ENCODE results near the gene KCNJ8.
"Not testable (repeated sequence)": the region's sequence is repeated elsewhere in the genome, so short reads cannot be mapped to it uniquely, and the experiment has no call there.

The KCNJ8 gene

DNA sequence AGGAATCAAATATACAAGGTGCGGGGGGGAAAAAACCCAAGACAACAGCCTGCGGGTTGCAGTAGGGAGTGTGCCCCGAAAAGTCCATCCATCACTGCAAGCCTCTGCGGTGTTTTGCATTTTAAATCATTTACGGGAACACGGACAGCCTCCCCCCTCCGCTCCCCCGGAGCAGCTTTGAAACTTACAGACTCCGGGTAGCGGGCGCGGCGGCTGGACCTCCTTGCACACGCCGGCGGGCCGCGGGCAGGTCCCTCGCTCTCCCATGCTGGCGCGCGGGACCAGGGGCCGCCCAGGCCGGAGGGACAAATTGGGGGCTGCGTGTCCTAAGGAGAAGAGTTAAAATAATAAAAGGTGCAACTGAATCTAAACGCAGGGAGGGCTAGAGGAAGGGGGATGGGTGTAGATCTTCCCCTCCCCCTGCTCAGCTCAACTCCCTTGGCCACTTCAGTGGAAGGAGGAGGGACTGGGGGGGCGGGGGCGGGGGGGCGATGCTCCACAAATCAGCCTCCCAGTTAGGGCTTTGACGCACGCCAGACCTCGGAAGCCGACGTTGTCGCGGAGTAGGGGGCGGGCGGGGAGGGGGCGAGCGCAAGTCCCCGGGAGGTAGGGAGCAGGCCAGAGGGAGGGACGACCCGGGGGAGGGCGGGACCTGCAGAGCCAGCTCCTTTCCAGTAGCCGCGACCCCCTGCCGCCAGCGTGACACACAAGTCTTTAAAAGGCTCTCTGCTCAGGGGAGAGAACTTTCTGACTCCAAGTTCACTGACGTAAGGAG is at the start of gene KCNJ8:
KCNJ8 (minus strand) TSS at position 349 of the 775 bp plus-strand sequence. CDS start 1,090 bp downstream, outside the sequence.
- peak; percentile 35 for DNase-seq (ENCODE audit: low spot score)

DNA sequence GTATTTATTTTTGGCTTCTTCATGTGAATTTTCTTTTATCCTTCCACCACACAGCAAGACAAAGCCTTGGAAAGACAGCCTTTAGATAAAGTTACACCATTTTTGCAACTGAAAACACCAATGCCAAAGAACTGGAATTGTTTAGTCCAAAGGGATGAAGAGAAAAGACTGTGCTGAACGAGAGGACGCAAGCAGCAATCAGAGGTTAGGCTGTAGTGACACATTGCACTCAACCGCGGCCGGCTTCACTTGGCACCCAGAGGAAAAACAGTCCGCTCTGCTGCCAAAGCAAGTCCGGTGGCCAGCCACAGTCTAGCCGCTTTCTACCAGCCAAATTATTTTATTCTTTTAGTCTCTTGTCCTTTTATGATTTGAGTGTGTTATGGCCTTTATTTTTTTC is 49.1 kb upstream of the KCNJ8 start:
- DNase-seq (ENCODE audit: low spot score), result peak; percentile 67

DNA sequence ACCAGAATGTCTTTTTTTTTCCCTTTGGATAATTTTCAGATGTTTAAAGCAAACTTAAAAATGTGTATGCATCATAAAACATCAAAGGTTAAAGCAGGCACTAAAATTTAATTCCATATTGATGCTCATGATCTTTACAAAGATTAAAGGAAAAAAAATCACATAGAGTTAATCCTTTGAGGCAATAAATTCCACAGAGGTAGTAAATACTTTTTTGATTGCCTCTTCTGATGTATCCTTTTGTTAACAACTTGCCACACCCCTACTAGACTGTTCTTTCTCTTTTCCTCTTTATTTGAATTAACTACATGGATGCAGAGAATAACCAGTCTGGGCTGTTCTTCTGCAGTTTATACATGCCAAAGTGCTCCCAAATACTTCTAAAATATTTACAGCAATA is 45.2 kb upstream of the KCNJ8 start:
- DNase-seq (ENCODE audit: low spot score), result no peak

DNA sequence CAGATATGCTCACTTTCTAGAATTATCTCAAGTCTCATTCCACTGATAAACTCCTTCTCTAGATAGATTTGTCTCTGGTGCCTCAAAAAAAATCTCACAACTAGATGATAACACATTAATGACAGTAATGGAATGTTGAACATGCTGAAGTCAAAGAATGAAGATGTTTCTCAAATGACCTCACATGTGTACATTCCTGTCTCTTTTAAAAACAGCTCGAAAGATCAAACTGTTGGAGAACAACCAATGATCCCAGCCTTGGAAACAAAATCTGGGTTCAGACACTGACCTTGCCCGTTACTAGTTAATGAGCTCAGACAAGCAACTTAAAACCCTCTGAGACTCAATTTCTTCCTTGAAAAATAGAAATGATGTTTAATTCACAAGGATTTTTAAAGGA is 44.7 kb upstream of the KCNJ8 start:
- peak; percentile 60 for DNase-seq (ENCODE audit: low spot score)

DNA sequence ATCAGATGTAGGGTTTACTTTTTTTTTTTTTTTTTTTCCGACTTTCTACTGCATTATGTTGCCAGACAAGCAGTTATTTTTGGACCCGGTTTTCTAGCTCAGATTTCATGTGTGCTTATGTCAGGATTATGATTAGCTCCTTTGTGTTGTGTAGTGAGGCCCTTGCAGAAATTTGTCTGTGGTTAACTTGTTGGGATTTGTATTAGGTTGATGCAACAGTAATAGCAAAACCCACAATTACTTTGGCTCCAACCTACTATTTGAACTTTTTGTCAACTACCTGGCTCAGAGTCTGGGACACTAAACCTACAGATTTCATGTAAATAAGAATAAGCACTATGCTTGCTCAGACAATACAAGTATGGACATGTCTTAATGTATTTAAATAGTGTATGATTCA is 44.1 kb upstream of the KCNJ8 start:
- no peak for DNase-seq (ENCODE audit: low spot score)

DNA sequence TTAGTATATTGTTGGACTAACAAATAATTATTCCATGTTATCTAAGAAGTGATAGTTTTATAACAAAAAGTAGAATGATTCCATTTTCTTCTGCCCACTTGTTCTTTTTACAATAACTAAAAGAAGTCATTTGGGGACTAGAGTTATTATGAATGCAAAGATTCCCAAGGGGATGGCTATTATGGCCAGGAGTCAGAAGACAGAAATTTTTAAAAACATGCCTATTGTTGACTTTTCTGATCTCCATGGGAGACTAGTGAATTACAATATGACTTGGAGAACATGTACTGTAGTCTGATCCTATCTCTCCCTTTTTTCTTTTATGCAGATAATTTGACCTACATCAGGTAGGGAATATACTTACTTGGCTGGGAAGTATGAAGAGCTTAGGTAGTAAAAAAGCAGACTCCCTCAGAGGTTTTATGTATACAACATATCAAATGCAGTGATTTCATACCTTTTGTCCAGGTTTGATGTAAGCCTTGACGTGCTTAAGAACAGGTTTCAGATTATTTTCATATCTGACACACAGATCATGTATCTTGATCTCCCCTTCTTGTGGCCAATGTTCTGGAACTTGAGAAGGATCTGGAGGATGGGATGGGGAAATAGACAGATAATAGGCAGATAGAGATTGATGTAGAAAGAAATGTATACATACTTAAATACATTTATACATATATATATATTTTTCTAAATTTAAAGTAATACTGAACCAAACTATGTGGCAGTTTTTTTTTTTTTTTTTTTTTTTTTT is 41.0 kb upstream of the KCNJ8 start:
- DNase-seq (ENCODE audit: low spot score), result no peak

DNA sequence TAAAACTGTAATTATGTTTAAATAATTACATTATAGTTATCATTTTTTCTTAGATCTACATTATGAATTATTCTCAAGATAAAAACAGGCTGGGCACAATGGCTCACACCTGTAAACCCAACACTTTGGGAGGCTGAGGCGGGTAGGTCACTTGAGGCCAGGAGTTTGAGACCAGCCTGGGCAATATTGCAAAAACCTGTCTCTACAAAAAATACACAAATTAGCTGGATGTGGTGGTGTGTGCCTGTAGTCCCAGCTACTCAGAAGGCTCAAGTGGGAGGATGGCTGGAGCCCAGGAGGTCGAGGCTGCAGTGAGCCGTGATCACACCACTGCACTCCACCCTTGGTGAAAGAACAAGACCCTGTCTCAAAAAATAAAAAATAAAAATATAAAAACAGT is 40.3 kb upstream of the KCNJ8 start:
- no peak for DNase-seq (ENCODE audit: low spot score)

DNA sequence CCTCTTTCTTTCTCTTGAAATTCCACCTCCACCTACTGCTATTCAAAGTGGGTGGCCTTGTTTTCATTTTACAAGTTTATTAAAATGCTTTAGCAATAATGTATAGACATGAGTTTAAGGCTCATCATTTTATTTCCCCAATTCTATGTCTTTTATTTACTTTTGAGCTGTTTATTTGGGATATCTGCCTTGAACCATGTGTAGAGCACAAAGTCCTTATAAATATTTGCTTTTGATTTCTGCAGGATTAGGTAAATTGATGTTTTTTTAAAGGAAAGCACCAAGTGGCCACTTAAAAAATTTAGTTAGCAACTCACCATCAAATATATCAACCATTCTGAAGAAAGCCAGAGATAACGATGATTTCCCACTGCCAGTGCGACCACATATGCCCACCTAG is 39.8 kb upstream of the KCNJ8 start:
- no peak for DNase-seq (ENCODE audit: low spot score)

DNA sequence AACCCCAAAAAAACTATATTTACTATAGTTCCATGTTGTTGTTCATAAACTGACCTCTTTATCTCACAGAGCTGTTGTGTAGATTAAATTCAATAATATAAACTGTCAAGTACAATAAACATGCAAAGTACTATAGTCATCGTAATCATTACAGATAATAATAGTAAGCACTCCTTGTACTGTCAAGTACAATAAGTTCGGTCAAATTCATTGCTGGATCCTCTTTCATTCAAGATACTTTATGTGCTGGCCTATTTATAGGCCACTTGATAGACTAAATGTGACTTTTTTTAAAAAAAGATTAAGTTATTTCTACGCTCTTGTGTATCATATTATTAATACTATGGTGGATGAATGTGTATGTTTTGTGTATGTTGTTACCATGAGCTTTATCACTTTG is 39.2 kb upstream of the KCNJ8 start:
- DNase-seq (ENCODE audit: low spot score), result no peak

DNA sequence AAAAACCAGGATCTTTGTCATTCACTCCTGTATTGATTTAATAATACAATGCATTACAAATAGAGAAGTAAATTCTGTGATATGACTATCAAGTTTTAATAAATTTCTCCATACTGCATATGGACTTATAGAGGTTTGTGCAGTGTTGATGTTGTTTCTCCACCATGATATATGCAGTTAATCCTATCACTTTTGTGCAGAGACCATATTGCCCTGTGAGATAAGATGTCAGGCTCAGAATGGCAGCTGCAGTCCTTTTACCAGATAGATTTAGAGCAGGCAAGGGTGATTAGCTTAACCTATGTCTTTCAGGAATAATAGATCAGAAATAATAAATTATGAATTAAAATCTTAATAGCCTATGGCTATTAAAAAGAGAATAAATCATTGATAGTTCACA is 38.6 kb upstream of the KCNJ8 start:
- DNase-seq (ENCODE audit: low spot score), result no peak

DNA sequence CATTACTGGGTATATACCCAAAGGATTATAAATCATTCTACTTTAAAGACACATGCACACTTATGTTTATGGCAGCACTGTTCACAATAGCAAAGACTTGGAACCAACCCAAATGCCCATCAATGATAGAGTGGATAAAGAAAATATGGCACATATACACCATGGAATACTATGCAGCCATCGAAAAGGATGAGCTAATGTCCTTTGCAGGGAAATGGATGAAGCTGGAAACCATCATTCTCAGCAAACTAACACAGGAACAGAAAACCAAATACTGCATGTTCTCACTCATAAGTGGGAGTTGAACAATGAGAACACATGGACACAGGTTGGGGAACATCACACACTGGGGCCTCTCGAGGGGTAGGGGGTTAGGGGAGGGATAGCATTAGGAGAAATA is 37.8 kb upstream of the KCNJ8 start:
- DNase-seq (ENCODE audit: low spot score), result not testable (repeated sequence)

DNA sequence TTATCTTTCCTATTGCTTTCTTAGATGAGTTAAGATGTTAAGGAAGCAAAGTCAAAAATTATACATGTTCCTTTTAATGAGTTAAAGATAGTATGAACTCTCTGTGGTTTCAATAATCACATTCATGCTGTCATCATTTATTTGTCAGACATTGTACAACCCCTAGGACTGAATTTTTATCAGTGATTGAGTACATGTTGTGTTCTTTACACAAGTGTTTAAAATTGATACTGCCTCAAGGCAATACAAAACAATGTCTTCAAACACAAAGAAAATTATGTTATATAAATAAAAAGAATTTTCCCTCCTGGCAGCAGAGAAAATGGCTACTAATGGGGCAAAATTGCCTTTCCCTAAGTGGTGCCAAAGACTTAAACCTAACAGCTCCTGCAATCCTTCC is 34.6 kb upstream of the KCNJ8 start:
- DNase-seq (ENCODE audit: low spot score), result no peak

DNA sequence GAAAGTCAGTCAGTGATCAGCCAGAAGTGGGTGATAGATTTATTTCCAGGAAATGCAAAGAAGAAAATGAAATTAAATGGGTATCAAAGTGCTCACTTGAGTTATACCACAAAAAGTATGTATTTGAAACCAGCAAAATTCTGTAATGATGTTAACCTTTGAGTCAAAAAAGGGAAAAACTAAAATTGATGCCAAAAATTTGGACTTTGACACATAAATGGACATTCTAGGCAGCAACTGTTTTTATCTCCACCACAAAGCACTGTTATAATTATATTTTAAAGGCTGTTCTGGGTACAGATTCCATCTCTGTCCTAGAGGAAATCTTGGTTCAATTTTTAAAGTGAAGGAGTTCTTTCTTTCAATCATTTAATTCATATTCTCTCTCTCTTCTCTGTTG is 31.7 kb upstream of the KCNJ8 start:
- DNase-seq (ENCODE audit: low spot score), result no peak

DNA sequence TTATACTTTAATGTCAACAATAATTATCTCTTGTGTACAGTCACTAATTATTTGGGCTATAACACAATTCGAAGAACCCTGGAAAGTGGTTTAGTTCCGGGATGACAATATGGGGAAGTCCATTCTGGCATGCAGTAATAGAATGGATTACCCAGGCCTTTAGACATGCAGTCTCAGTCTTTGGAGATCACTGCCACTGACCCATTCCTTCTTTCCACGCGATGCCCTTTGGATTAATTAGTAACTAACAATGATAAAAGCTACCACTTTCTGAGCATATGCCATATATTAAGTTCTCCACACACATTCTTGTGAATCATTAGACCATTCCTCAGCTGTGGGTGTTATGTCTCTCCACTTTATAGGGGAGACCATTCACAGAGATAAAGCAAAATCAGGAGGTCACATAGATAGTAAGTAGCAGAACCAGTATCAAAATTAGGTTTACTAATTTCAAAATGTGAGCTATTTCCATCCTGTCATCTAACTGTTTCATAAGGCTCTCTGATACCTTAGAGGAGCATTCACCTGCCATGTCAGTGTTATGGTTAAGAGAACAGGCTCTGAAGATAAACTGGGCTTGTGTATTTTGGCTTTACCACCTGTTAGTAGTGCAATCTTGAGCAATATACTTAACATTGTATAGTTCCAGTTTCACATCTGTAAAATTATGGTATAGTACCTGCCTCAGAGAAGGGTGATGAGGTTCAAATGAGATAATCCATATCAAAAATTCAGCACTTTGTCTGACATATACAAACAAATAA is 27.2 kb upstream of the KCNJ8 start:
- peak; percentile 88 for DNase-seq (ENCODE audit: low spot score)

DNA sequence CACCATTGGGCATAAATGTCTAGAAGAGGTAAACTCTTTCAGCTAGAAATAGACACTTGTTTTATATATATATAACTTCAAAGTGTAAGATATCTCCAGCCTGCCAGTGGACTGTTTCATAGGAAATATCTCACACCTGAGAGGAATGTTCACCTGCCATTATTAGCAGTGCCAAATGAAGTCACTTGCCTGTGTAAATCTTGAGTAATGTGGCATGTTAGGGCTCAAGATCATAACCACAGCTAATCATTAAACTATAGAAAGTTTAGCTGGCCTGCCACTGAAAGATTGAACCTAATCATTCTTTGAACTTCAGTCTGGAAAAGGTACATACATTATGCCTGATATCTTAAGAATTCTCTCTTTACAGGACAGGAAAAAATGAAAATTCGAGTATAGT is 25.5 kb upstream of the KCNJ8 start:
- peak; percentile 70 for DNase-seq (ENCODE audit: low spot score)

DNA sequence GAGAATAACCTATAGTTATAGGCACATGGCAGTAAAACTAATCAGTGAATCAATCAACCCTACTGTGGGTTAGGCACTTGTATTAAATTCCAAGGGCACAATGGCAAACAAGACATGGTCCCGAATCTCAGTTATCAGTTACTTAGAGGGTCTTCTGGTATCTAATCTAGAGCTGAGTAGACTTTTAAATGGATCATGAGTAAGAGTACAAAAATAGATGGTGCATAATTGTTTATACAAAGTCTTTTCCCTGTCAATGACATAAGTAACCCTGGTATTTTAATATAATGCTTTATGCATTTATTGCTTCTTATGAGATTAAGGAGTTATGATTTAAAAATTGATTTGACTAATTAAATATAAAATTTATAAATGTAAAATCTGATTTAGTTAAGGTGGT is 23.0 kb upstream of the KCNJ8 start:
- DNase-seq (ENCODE audit: low spot score), result no peak

DNA sequence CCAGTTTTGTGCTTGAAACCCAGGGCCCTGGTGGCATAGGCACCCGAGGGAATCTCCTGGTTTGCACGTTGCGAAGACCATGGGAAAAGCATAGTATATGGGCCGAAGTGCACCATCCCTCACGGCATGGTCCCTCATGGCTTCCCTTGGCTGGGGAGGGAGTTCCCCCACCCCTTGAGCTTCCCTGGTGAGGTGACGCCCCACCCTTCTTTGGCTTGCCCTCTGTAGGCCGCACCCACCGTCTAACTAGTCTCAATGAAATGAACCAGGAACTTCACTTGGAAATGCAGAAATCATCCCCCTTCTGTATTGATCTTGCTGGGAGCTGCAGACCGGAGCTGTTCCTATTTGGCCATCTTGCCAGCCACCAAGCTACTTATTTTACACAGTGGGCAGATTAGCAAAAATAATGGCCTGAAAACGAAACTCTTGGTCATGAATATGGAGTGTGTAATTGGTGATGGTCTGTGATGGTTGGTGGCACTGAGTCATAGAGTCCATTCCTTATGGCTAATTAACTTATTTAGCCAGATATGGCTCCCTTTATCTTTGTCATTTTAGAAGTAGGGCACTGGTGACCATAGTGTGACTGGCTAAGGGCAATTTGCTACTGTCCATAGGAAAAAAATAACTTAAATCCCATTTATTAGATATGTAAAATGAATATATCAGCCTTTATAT is 21.3 kb upstream of the KCNJ8 start:
- DNase-seq (ENCODE audit: low spot score), result no peak

DNA sequence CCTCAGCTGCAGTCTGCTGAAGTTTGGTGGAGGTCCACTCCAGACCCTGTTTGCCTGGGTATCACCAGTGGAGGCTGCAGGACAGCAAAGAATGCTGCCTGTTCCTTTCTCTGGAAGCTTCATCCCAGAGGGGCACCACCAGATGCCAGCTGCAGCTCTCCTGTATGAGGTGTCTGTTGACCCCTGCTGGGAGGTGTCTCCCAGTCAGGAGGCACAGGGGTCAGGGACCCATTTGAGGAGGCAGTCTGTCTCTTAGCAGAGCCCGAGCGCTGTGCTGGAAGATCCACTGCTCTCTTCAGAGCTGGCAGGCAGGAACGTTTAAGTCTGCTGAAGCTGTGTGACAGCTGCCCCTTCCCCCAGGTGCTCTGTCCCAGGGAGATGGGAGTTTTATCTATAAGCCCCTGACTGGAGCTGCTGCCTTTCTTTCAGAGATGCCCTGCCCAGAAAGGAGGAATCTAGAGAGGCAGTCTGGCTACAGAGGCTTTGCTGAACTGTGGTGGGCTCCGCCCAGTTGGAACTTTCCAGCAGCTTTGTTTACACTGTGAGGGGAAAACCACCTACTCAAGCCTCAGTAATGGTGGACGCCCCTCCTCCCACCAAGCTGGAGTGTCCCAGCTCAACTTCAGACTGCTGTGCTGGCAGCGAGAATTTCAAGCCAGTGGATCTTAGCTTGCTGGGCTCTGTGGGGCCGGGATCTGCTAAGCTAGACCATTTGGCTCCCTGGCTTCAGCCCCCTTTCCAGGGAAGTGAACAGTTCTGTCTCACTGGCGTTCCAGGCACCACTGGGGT is 20.5 kb upstream of the KCNJ8 start:
- DNase-seq (ENCODE audit: low spot score), result not testable (repeated sequence)

DNA sequence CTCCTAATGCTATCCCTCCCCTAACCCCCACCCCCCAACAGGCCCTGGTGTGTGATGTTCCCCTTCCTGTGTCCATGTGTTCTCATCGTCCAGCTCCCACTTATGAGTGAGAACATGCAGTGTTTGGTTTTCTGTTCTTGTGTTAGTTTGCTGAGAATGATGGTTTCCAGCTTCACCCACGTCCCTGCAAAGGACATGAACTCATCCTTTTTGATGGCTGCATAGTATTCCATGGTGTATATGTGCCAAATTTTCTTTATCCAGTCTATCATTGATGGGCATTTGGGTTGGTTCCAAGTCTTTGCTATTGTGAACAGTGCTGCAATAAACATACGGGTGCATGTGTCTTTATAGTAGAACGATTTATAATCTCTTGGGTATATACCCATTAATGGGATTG is 15.2 kb upstream of the KCNJ8 start:
- not testable (repeated sequence) for DNase-seq (ENCODE audit: low spot score)

DNA sequence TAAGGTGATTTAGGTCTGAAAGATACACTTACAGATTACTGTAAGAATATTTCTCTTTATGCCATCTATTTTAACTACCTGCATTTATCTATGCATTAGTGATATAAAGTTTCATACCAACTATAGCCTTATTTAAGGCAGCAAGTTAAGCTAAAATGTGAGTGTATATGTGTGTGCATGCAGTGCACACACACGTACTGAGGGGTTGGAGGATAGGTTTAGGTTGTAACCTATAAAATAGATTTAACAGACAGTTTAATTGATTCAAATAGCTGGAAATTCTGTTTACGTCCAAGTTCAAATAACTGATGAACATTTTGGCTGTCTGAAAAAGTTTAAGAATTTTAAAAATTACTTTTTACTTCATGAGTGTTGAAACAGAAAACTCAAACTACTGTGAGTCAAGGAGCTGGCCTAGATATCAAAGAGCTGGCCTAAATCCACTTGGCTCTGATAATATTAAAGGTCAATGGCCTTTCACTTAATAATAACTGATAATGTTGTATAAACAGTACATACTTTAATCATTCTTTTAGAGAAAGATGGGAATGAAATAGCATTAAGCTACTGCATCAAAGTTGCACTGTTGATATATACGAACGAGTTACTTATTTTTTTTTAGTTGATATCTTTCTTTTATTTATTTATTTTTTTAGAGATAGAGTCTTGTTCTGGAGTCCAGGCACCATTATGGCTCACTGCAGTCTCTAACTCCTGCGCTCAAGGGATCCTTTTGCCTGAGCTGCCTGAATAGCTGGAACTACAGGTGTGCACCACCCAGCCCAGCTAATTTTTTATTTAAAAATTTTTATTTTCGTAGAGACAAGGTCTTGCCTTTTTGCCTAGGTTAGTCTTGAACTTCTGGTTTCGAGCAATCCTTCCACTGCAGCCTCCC is 13.8 kb upstream of the KCNJ8 start:
- DNase-seq (ENCODE audit: low spot score), result no peak

Measured in kidney tubule cell (primary cell).